Esophagus muscularis mucosa (tissue), 4 donors: ENCODE data around the gene MBP.

Source experiments
- CTCF ChIP-seq, 3 experiments: fragments of 200-600 bp in 2 of 3; fragments of 450-650 bp in 1 of 3; sonication (generic) in 2 of 3; IDR thresholded peaks; one replicate each; pipeline ENCODE4 v1.5.1; 2017 to 2019; ENCODE audit warnings: antibody characterized with exemption in 3 of 3, mild to moderate bottlenecking in 2 of 3, moderate library complexity in 1 of 3
- EP300 ChIP-seq: sonication (generic); formaldehyde crosslinking; IDR thresholded peaks from one replicate; pipeline ENCODE4 v1.6.1; 2017; ENCODE audit warnings: antibody characterized with exemption
- POLR2A ChIP-seq: fragments of 450-650 bp; IDR thresholded peaks from one replicate; pipeline ENCODE4 v1.6.1; 2017; ENCODE audit warnings: antibody characterized with exemption, moderate library complexity, mild to moderate bottlenecking, low read depth
- POLR2AphosphoS5 ChIP-seq, 2 donors: sonication (generic); formaldehyde crosslinking; IDR thresholded peaks; one replicate each; pipeline ENCODE4 v1.6.1; 2017; ENCODE audit warnings: antibody characterized with exemption in 2 of 2

DNA sequence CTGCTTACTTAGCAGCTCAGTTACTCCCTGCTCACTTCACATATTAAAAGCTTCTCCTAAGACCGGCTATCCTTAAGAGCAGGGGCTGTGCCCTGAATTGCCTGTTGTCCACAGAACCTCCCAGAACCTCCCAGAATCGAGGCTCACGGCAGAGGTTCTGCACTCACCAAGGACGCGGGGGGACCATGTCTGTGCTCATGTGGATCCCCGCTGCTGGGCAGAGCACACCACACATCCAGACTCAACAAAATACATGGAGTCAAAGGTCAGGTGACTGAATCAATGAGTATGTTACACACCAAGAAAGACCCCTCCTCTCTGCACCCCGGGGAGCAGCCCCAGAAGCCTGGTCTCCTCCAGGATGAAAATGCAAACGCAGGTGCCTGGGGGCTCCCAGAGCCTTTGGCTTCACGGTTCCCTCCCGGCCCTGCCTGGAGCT is 149.0 kb downstream of the MBP start:
- no peak for TF ChIP-seq POLR2AphosphoS5 (IDR thresholded peaks at IDR 0.05)
- TF ChIP-seq CTCF (IDR thresholded peaks at IDR 0.05) = no peak
- TF ChIP-seq POLR2A = no peak
- no peak for TF ChIP-seq EP300
